Prostate gland (tissue), 2 donors: ENCODE results near the gene ZNF688.

Source experiments
- POLR2AphosphoS5 ChIP-seq: sonication (generic); formaldehyde crosslinking; IDR thresholded peaks from one replicate; pipeline ENCODE4 v1.6.1; 2017; ENCODE audit warnings: antibody characterized with exemption
- TF ChIP-seq, protein P1 (sequence below), 4 experiments: fragments of 200-600 bp in 2 of 4; fragments of 450-650 bp in 2 of 4; sonication (generic) in 2 of 4; IDR thresholded peaks; 1 replicate in 3 of 4; 2 replicates in 1 of 4; pipeline ENCODE4 v1.5.1; 2016 to 2019; ENCODE audit warnings: antibody characterized with exemption in 4 of 4, mild to moderate bottlenecking in 2 of 4, moderate library complexity in 2 of 4

DNA sequence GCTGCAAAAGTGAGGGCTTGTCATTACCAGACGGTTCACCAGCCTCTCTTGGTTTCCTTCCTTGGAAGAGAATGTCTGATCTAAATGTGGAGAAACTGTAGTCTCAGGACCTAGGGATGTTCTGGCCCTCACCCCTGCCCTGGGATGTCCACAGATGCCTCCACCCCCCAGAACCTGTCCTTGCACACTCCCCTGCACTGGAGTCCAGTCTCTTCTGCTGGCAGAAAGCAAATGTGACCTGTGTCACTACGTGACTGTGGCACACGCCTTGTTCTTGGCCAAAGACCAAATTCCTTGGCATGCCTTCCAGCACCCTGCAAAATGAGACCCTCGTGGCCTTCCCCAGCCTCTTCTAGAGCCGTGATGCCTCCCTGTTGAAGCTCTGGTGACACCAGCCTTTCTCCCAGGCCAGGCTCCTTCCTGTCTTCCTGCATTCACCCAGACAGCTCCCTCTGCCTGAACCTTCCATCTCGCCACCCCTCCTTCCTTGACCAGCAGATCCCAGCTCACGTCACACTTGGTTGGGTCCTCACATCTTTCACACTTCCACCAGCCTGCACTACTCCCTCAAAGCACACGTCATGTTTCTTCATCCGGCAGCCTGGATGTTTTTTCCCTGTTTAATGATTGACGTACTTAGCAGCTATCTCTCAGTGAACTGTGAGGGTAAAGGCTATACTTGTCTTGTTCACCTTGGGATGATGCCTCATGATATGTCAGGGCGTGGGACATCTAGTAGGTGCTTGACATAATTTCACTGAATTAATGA lies 49.5 kb downstream of the ZNF688 start:
- no peak for TF ChIP-seq POLR2AphosphoS5
- TF ChIP-seq, protein P1, sequence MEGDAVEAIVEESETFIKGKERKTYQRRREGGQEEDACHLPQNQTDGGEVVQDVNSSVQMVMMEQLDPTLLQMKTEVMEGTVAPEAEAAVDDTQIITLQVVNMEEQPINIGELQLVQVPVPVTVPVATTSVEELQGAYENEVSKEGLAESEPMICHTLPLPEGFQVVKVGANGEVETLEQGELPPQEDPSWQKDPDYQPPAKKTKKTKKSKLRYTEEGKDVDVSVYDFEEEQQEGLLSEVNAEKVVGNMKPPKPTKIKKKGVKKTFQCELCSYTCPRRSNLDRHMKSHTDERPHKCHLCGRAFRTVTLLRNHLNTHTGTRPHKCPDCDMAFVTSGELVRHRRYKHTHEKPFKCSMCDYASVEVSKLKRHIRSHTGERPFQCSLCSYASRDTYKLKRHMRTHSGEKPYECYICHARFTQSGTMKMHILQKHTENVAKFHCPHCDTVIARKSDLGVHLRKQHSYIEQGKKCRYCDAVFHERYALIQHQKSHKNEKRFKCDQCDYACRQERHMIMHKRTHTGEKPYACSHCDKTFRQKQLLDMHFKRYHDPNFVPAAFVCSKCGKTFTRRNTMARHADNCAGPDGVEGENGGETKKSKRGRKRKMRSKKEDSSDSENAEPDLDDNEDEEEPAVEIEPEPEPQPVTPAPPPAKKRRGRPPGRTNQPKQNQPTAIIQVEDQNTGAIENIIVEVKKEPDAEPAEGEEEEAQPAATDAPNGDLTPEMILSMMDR (IDR thresholded peaks at IDR 0.05): no peak
